AG10803 (cell line): ENCODE data around the gene MALSU1.

Experiments used
- DNase-seq: peaks from one replicate; pipeline ENCODE4 v3.0.0; 2010; ENCODE audit warnings: low read depth
- H3K4me3 ChIP-seq: 2 replicates; pipeline ENCODE4 v1.5.1; 2011; ENCODE audit warnings: mild to moderate bottlenecking, low read length, control low read depth
- TF ChIP-seq, protein P1 (sequence below): conservative IDR thresholded peaks from 2 replicates; pipeline ENCODE4 v1.5.1; 2011; ENCODE audit warnings: mild to moderate bottlenecking, low read length, control low read depth, inconsistent platforms

The MALSU1 gene

DNA sequence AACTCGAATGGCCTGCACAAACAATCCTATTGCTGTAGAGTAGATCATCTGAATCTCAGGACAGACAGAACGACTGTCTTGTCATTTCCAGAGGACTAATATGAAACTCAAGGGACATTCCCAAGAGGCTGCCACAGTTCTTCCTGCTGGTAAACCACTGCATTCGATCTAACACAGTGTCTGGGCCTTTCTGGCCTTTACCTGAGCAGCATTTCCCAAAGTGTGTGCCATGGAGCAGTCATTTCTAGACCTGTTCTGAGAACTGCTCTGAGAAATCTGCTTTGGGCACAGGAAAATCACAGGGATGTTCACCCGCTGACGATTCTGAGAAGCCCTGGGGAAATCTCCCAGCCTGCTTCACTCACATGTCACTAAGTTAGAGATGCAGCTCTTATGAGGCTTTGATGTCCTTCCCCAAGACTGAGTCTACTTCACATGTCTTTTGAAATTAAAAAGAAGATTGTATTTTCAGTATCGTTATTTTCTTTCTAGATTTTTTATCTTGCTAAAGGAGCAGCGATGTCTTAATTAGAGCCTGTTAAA, 34.2 kb upstream of the MALSU1 start:
- no peak for DNase-seq
- TF ChIP-seq, protein P1, sequence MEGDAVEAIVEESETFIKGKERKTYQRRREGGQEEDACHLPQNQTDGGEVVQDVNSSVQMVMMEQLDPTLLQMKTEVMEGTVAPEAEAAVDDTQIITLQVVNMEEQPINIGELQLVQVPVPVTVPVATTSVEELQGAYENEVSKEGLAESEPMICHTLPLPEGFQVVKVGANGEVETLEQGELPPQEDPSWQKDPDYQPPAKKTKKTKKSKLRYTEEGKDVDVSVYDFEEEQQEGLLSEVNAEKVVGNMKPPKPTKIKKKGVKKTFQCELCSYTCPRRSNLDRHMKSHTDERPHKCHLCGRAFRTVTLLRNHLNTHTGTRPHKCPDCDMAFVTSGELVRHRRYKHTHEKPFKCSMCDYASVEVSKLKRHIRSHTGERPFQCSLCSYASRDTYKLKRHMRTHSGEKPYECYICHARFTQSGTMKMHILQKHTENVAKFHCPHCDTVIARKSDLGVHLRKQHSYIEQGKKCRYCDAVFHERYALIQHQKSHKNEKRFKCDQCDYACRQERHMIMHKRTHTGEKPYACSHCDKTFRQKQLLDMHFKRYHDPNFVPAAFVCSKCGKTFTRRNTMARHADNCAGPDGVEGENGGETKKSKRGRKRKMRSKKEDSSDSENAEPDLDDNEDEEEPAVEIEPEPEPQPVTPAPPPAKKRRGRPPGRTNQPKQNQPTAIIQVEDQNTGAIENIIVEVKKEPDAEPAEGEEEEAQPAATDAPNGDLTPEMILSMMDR: no peak
- no peak overlapping the region for H3K4me3 ChIP-seq

DNA sequence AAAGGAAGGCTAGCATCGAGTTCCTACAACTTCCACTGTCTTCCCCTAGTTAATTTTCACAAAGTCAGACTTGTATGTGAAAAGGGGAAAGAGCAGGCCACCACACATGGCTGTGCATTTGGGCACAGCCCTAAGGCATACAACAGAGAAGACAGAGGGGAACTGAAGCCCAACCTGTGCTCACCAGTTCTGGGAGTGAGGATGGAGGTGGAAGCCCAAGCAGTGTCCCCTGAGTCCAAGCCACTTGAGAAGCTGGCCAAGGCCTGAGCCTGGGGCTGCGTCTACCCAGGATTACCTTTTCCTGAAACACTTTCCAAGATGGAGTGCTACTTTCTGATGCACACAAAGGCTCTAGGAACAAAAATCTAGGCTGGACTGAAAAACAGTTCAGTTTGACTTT, 32.2 kb upstream of the MALSU1 start:
- H3K4me3 ChIP-seq: no peak overlapping the region
- TF ChIP-seq, protein P1: no peak
- DNase-seq: no peak

DNA sequence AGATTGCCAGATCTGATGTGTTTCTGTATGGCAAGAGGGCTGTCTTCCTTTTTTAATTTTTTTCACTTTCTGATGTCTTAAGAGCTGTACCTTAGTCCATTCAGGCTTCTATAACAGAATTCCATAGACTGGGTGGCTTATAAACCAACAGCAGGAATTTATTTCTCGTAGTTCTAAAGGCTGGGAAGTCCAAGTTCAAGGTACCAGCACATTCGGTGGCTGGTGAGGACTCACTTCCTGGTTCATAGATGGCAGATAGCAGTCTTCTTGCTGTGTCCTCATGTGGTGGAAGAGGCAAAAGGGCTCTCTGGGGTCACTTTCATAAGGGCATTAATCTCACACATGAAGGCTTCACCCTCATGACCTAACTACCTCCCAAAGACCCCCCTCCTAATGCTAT, 31.8 kb upstream of the MALSU1 start:
- H3K4me3 ChIP-seq: no peak overlapping the region
- no peak for DNase-seq
- TF ChIP-seq, protein P1: no peak

DNA sequence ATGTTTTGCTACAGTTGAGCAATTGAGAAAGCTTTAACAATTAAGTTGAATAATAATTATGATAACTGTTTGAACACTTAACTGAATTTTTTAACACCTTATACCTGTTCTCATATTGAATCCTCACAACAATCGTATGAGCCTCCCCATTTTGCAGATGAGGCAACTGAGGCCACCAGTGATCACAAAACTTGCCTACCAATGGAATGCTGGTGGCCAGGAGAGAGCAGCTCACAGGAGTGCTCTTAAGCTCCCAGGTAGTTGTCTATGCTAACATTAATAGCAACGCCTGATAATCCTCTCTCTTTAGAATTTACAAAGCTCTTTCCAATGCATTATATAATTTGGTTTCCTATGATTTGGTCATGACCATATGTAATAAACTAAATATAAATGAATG, 31.0 kb upstream of the MALSU1 start:
- no peak overlapping the region for H3K4me3 ChIP-seq
- TF ChIP-seq, protein P1: no peak
- no peak for DNase-seq

DNA sequence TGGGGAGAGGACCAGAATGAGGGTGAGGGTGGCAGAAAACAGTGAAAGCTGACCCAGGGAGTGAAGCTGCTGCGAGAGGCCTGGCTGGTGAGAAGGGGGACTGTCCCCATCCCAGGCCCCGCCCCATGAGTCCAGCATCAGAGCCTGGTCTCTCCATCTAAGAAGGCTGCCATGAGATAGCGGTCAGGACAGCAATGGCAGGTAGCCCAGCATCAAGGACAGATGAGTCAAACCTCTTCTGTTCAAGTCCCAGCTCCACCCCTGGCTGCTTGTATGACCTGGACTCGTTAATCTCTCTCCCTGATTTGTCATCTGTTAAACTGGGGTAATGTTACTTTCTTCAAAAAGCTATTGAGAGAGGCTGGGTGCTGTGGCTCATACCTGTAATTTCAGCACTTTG, 30.4 kb upstream of the MALSU1 start:
- H3K4me3 ChIP-seq: no peak overlapping the region
- DNase-seq: no peak
- TF ChIP-seq, protein P1: no peak

DNA sequence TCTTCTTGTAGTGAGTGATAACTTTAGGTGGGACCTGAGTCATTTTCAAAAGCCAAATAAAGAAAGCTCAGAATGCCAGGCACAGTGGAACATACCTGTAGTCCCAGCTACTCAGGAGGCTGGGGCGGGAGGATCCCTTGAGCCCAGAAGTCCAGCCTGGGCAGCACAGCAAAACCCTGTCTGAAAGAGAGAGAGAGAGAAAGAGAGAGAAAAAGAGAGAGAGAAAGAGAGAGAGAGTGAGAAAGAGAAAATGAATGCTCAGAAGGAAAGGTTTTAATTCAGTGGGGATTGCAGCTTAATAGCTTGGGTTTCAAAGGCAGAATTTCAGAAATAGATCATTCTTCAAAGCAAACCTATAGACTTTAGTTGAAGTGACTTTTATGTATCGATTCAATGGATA, 26.9 kb upstream of the MALSU1 start:
- H3K4me3 ChIP-seq: no peak overlapping the region
- TF ChIP-seq, protein P1: no peak
- DNase-seq: no peak

DNA sequence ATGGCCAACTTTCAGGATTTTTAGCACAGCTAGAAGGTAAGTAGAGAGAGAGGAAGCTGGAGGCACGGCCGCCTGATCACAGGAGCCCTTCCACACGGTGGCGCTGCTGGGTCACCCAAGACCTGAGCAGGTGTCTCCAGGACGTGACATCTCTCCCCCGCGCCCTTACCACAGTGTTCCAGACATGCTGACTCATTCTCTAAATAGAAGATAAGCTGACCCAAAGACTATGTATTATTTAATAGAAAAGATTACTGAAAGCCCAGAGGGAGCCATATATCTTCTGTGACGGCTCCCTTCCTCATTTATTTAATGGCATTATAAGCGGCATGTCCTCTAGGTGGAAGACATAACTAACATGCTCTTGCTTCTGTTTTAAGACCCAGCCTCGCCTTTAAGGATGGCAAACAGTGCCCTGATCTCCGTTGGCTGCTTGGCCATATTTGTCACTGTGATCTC, 26.0 kb upstream of the MALSU1 start:
- TF ChIP-seq, protein P1: peak; percentile 75
- H3K4me3 ChIP-seq: no peak overlapping the region
- peak; percentile 60 for DNase-seq
